GM20431 (cell line): ENCODE results near the gene LIX1L.

Experiments used
- in situ Hi-C: fragments of 300-500 bp; cut with MseI, MboI; formaldehyde crosslinking; loops from one replicate; pipeline ENCODE4 v1.15.0; 2020; ENCODE audit warnings: low sequenced_read_pairs; ENCODE audit not compliant: unreplicated experiment

The LIX1L gene

DNA sequence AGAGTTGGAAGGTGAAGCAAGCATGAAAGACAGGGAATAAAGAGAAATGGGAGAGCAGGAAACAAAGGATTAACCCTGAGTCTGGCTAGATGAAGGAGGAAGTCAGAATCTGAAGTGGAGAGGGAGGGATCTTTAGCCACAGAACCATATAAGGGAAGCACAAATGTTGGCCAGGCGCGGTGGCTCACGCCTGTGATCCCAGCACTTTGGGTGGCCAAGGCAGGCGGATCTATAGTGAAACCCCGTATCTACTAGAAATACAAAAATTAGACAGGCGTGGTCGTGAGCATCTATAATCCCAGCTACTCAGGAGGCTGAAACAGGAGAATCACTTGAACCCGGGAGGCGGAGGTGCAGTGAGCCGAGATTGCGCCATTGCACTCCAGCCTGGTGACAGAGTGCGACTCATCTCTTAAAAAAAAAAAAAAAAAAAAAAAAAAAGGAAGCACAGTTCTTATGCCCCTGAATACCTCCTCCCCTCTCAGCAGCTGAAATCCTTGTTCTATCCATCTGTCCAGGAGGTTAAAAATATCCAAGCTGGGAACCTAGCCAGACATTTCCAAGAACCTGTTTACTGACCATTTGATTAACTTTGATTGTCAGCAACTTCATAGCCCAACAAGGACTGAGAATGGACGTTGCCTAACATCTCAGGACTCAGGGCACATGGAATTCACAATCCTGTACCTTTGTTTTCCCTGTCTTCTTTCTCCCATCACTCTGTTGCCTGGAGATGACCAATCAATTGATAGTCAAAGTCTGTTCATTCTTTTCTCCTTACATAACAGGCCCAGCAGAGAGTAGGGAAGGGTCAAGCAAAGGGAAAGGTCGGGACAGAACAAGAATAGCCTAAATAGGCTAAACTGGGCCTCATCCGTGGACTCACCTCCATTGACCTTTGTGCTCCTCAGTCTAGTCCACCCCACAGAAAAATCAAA is 28.0 kb upstream of the LIX1L start:
- in situ Hi-C loops: no loop called here

DNA sequence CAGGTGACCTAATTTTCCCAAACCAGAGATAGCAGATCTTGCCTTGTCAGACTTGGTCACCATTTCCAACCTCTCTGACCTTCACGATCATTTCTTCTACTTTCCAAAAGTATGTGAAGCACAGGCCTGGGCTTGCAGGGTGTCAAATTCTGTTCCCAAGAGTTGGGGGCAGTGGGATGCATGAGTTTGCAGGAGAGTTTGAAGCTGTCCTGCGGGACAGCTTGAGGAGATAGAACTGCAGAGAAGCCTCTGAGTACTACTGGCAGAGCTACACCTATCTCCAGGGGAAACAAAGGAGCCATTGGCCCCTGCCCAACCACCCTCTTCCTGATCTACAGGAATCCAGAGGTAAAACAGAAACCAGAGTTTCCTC is 27.3 kb upstream of the LIX1L start:
- in situ Hi-C loops: no loop called here

DNA sequence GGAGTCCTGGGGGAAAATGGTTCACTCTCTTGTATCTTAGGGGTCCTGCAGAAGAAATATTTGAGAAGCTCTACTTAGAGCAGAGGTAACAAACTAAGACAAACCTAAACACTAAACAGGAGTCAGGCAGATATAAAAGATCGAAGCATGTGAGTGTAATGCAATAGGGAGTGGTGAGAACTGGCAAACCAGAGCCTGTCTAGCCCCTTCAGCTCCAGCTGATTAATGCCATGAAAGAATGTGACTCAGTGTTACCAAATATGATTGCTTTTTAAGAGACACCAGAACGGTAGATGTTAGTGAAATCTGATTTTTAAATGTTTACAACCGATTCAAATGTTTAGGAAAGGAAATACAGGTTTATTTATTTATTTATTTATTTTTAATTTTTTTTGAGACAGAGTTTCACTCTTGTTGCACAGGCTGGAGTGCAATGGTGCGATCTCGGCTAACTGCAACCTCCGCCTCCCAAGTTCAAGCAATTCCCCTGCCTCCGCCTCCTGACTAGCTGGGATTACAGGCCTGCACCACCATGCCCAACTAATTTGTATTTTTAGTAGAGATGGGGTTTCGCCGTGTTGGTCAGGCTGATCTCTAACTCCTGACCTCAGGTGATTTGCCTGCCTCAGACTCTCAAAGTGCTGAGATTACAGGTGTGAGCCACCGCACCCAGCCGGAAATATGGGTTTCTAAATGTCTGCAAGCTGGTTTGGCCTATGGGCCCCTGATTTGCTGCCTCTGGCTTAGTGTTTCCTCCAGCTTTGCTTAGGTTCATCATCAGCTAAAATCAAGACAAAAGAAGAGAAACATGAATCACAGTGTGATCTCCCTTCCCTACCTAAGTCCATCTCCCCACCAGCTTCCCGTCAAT is 26.4 kb upstream of the LIX1L start:
- in situ Hi-C loops: no loop called here

DNA sequence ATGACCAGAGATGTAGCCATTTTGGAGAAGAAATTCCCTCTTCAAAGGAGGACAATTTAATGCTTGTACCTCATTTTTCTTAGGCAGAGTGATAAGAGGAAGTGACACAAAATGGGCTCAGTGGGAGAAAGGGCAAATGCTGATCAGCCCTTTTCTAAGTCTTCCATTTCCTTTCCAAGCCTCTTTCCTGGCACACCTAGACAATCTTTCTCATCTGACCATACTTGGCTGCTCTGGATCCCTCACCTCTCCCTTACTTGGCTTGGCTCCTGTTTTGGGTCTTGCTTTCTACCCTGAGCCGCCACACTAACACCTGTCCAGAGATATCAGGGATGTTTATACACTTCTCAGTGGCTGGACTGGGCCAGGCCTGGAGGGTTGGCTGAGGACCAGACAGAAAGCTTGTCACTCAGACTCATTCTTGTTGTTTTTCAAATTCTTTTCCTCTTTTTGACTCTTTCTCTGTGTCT is 25.4 kb upstream of the LIX1L start:
- in situ Hi-C loops: no loop called here

DNA sequence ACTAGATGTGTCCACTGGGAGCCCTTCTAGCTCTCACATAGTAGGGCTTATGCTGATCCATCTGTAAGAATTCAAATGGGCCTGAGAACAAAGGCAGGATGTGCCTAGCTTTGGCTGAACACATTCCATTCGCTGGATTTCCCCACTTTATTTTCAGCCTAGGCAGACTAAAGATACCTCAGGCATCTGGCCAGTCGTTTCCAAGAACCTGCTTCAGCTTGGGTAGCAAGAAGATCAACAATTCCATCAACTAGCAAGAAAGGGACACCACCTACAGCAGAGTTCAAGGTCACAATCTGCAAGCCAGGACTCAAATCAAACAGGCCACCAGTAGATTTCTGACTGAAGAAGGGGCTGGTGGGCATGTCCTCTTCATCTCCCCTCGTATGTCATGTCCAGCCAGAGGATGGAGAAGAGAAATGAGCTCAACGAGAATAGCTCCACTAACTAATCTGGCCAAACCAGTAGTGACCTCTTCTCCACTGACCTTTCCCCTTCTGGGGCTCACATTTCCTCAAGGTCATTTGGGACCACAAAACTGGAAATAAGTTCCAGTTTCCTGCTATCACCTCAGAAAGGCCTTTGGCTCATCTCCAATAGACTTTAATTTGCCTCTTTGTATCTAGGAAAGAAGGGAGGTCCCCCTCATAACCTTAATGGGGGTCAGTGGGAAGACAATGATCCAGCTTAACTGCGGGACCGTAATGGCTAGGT is 24.4 kb upstream of the LIX1L start:
- in situ Hi-C loops: no loop called here

DNA sequence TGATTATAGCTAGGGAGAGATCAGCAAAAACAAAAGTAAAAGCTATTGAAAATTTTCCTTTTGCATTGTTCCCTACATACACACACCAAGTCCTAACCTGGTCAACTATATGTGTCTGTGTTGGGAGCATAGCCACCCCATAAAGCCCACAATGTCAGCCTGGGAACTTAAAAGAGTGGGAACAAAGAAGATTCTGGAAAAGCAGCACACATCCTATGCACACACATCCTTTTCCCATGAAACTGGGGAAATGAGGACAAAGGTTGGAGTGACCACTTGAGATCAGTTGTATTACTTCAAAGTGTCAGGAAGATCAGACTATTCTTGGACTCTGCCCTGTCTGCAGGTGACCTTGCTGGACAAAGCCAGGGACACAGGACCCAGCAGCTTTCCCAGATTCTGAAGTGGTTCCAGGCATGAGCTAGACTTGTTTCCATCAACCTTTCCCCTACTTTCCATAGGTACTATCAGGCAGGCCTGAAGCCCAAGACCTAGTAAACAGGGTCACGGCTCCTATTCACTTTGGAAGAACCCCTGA is 22.7 kb upstream of the LIX1L start:
- in situ Hi-C loops: no loop called here

DNA sequence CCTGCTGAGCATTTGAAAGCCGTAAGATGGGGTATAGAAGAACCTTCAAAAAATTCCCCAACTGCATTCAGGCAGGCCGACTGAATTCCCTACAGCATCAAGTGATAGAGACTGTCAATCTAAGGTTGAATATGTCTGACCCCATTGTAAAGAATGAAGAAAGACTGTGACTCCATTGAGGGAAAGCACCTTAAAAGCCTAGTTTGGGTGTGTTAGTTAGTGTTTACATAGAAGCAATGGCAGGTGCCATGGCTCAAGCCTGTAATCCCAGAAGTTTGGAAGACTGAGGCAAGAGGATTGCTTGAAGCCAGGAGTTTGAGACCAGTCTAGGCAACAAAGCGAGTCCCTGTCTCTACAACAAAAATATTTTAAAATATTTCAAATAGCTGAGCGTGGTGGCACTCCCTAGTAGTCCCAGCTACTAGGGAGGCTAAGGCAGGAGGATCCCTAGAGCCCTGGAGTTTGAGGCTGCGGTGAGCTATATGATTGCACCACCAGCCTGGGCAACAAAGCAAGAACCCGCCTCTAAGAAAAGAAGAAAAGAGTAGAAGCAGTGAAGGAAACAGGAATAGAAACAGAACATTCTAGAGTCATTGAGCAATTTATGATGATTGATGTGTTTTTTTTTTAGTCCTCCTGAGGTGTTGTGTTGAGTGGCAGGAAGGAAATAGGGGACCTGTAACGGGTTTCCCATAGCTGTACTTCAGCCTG is 22.1 kb upstream of the LIX1L start:
- in situ Hi-C loops: loop anchor here (10.0 kb wide), 1 partner anchor 45 kb away; the partner anchor contains the start of gene HJV

DNA sequence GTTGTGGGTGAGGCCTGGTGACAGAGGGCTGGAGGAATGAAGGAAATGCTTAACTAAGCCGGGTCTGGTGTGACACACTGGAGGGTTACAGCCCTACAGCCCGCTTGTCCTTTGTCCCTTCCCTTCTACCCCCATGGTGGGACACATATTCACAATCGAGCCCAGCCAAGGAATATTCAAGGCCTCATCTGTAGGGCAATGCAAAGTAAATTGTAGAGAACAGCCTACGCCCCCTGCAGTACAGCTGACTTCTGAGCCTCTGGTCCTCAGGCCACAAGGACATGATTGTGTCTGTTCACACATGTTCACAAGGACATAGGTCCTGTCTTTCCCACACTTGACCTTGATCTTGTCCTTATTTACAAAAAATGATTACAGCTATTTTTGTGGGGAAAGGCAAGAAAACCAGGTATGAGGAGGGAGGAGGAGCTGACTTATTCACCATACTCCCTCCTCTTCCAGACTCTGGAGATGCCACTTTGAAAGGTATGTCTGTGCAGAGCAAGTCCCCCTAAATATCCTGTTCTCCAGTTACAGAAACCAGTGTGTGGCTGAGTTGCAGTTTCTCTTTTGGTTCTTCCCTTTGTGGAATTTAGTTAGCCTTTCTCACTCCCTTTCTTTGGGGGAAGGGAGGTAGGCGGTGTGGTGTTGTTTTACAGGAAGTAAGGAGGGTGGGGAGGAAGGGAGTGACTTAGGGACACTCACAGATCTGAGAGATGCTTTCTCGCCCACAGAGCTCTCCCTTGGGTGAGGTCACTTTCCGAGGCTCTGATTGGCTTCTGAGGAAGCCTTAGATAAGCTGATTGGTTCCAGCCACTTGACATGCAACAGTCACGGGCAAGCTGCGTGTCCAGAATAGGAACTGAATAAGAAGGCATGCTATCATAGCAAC is 21.3 kb upstream of the LIX1L start:
- in situ Hi-C loops: loop anchor here (10.0 kb wide), 1 partner anchor 46 kb away; the partner anchor contains the start of gene HJV

DNA sequence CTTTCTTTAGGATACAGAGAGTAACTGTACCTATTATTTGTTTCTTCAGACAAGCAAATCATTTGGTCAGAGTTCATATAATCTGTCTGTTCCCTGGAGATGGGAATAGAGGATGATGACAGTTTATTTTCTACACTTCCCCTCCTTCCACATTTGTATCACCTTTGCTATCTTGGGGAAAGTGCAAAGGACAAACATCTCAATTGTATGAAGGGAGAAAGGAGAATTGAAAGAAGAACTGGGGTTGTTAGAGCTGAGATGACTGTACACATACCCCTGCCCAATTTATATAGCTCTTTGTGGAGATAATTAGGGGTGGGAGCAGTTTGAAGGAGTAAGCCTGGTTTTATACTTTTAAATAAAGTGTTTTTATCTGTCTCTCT is 20.6 kb upstream of the LIX1L start:
- in situ Hi-C loops: loop anchor here (10.0 kb wide), 1 partner anchor 46 kb away; the partner anchor contains the start of gene HJV

DNA sequence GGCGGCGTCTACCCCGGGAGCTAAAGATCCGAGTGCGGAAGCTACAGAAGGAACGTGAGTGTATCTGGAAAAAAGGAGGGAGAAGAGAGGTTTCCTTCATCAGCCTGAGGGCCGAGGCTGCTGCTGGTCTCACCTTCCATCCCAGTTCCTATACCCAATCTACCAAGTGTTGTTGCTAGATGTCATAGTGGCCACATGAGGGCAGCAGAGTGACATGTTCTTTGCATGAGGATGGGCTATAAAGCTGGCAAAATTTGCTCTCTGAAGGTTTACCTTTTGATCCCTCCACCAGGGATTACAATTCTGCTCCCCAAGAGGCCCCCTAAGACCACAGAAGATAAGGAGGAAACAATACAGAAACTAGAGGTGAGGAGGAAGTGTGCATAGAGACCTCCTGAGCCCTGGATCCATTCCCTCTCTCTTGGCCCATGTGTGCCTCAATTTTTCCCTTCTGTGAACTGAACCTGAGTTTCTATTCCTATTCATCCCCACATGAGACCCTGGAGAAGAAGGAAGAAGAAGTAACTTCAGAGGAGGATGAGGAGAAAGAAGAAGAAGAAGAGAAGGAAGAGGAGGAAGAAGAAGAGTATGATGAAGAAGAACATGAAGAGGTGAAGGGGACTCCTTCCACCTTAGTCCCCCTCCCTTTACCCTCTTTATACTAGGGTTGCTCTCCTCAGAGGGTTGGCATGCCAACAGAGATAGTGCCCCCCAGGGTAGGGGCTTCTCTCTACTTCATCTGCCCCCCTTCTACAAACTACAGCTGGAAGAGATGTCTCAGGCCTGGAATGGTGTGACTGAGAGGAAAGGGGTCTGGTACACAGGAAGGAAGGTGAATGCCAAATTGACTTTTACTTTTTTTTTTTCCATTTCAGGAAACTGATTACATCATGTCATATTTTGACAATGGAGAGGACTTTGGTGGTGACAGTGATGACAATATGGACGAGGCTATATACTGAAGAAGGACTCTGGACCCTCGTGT is 20.0 kb upstream of the LIX1L start:
- in situ Hi-C loops: loop anchor here (10.0 kb wide), 1 partner anchor 47 kb away; the partner anchor contains the start of gene HJV

DNA sequence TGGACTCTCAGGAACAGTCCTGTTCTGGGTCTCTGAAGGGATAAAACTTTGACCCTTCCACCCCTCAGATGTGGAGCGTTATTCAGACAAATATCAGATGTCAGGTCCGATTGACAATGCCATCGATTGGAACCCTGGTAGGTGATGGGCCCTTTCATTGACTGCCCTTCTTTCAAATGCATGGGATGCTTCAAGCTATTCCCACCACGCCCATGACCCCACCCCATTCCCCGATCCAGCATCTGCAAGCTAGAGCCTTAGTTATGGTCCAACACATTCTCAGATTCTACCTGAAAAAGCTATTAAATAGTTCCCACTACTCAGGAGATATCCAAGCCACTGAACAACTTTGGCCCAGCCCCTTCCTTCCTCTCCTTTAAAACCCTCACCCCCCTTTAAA is 19.2 kb upstream of the LIX1L start:
- in situ Hi-C loops: loop anchor here (10.0 kb wide), 1 partner anchor 48 kb away; the partner anchor contains the start of gene HJV

DNA sequence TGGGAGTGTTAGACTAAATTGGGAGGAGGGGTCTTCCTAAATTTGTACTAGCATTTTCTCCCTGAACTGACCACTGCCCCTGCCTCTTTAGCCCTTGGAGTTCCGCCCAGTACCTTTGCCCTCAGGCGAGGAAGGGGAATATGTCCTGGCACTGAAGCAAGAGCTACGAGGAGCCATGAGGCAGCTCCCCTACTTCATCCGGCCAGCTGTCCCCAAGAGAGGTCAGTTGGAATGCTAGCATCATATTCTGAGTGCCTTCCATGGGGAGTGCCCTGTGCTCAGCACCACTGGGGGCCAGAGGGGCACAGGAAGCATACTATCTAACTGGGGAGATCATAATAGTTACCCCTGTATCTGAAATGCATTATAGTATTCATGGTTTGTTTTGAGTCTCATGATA is 17.4 kb upstream of the LIX1L start:
- in situ Hi-C loops: loop anchor here (10.0 kb wide), 1 partner anchor 50 kb away; the partner anchor contains the start of gene HJV

DNA sequence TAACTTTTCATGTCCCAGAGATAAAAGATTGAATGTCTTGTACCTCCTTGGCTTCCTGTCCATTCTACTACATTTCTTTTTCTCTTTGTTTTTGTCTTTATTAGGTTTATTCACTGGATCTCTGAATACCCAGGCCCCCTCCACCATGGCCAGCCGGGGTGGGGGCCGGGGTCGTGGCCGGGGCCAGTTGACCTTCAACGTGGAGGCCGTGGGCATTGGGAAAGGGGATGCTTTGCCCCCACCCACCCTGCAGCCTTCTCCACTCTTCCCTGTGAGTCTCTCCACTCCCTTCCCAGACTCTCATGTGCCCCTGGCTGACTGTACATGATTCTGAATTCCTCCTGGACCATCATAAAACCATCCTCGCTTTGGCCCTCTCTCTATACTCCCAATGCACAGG is 16.9 kb upstream of the LIX1L start:
- in situ Hi-C loops: loop anchor here (10.0 kb wide), 1 partner anchor 50 kb away; the partner anchor contains the start of gene HJV

DNA sequence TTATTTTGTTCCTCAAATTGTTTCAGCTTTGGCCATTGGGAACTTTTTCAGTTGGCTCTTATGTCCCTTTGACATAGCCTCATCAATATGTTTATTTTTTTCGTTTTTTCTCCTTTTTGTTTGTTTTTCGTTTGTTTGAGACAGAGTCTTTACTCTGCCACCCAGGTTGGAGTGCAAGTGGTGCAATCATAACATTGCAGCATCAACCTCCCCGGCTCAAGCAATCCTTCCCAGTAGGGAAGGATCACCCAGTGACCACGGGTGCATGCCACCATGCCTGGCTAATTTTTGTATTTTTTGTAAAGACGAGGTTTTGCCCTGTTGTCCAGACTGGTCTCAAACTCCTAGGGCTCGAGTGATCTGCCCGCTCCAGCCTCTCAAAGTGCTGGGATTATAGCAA is 14.8 kb upstream of the LIX1L start:
- in situ Hi-C loops: loop anchor here (10.0 kb wide), 1 partner anchor 52 kb away; the partner anchor contains the start of gene HJV

DNA sequence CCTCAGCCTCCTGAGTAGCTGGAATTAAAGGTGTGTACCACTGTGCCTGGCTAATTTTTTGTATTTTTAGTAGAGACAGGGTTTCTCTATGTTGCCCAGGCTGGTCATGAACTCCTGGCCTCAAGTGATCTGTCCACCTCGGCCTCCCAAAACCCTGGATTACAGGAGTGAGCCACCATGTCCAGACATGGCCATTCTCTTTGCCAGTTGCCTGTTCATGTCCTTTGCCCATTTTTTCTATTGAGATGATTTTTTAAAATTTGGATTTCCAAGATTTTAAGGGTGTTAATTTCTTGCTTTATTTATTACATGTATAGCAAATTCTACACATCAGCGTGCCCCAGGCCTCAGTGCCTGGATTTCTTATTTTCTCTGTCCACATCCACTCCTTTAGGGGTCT is 9.5 kb upstream of the LIX1L start:
- in situ Hi-C loops: no loop called here

DNA sequence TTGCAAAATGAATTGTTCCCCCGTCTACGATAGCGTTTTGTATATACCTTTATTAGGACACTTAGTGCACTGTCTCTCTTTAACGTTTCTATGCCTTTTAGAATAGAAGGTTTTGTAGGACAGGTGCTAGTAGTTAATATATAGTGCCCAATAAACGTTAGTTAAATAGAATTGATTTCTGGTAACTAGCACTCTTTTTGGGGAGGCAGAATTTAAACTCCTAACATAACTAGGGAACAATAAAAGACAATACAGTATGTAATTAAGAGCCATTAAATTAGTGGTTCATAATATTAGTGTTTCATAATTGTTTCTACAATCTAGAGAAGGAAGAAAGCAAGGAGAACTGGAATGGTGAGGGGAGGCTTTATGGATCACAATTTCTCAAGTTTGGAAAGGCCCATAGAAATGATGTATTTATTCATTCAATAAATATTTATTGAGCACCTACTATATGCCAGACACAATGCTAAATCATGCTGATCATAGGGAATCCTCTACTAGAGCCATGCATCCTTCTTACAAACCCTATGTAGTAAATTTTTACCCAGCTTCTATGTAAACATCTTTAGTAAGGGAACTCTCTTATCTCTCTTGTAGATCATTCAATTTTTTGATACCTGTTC is 7.4 kb upstream of the LIX1L start:
- in situ Hi-C loops: no loop called here
